IPS DF 4.7 (cell line): Measurements from ENCODE around the gene RPRML.

Source experiments
- DNase-seq: peaks from one replicate; pipeline ENCODE4 v3.0.0-alpha.2; 2013; ENCODE audit warnings: low spot score; ENCODE audit errors: extremely low read depth

Gene RPRML

DNA sequence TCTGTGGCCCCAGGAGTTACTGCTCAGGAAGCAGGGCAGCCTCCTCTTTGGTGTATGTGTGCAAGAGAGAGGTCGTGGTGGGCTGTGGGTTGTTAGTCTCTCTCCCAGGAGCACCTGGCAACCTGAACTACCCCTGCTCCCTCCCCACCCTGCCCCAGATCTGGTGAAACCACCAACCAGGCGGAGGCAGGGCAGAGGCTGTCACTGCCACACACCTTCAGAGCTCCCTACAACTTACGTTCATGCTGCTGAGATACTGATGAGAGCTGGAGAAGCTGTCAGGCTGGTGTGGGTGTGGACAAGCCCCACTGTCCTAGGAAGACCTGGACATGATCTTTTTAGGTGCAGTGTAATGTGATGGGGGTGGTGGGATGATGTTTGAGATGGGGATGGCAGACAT, 31.8 kb downstream of the RPRML start:
- no peak for DNase-seq

DNA sequence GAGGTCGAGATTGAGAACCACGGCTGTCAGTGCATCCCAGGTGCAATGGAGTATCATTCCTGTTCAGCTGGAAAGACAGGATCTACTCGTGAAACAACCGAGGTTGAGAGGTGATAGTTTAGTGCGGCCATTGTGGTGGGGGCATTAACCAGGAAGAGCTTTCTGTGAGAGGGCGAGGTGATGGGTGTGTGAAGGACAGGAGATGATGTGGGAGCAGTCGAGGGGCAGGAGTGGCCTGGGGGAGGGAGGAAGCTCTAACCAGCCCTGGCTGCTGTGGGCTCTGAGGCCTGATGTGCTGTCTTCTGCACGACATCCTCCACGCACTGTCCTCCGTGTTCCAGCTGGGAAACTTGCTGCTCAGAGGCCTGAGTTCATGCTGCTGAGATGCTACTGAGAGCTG, 34.1 kb downstream of the RPRML start:
- DNase-seq, result no peak

DNA sequence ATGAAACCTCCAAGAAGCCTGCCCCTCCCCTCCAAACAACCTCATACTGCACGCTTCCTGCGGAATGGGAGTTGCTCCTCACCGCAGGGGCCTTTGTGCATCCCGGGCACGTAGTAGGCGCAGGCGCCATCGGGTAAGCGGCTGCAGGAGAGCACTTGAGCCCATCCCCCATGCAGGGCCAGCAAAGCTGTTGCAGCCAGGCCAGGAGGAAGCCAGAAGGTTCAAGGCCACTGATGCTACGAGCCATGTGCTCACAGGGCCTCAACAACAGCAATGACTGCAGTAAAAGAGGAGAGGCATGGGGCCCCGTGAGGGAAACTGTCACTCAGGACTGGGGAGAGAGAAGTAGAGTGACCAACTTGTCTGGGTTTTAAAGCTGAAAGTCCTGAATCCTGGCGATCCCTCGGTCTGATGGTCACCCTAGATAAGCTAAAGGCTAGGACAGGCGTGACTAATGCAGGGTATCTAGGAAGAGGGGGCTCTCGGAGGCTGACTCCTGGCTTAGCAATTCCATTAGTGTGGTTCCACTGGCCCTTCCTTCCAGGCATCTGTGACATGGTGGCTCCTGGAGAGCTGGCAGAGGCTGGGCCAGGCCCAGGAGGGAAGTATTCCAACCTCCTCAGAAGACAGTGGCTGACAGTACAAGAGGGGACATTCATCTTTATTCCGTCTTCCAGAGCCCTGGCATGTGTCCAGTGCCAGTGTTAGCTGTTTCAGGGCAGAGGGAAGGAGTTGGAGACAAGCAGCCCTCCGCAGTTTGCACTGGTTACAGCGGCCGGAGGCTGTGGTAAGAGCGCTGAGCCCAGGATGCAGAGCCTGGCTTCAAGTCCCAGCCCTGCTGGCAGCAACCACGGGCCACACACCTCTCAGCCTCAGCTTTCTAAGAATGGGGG, 35.3 kb downstream of the RPRML start:
- no peak for DNase-seq

DNA sequence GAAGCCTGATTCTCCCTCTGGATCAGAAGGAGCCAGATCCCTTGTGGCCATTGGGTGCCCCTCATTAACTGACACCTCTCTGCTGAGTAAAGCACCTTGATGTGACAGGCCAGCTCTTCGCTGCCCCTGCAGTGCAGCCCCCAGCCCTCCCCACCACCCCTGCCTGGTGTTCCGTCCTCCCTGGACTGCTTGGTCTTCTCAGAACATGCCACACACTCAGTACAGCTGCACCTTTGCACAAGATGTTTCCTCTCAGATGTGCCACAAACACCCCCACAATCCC, 35.9 kb downstream of the RPRML start:
- no peak for DNase-seq

DNA sequence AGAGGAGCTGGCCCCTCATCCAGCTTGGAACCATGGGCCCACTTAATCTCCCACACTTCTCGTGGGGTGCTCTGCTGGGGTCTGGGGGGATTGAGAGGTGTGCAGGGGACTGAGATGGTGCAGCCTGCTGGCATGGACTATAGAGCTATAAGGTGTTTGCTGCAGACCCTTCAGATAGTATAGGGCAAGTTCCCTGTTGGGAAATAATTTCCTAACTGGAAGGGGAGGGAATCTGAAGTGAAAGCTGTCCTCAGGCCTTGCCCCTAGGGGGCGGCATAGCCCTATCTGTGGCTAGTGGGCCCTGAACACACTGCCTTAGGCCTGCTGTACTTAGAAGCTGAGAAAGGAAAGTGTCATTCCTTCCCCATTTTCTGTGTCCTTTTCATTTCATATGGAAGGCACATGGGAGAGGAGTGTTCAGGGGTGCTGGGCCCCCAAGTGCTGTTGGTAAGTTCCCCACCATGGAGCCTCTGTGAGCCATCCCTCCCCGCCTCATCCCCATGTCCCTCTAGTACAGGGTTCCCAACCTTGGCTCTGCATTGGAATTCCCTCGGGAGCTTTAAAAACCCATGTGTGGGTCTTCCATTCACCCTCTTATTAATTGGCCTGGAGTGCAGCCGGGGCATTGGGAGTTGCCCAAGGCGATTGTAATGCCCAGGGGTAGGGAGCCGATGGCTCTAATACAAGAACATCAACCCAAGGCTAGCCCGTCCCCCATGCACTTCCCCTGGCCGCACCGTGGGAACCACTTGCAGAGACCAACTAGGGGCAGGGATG, 36.4 kb downstream of the RPRML start:
- peak; percentile 66 for DNase-seq

DNA sequence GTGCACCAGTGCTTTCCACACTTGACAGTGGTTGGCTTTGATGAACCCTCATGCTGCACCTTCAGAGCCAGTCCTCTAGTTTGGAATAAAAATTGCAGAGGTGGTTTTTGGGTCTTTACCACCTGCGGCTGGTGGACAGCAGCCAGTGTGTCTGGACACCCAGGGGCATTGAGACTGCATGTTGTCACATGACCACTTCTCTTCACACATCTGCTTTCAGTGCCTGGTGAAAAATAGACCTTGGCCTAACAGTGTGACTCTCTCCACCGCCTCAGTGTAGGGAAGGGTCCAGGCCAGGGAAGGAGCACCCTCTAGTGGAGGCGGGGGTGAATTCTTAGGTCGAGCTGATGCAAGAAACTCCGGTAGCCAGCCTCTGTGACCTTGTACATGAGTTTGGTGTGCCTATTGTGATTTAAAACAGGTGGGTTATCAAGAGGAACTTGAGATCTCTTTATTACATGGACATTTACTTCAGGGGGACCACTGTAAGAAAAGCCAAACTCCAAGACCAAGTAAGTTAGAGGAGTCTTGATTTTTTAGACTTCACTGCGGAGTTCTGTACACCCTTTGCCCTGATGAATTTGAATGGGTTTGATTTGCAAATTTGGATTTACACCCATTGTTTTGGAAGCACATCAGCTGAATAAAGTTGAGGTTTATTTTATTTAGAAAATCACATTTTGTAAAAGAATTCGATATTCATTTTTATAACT, 38.2 kb downstream of the RPRML start:
- peak; percentile 64 for DNase-seq

DNA sequence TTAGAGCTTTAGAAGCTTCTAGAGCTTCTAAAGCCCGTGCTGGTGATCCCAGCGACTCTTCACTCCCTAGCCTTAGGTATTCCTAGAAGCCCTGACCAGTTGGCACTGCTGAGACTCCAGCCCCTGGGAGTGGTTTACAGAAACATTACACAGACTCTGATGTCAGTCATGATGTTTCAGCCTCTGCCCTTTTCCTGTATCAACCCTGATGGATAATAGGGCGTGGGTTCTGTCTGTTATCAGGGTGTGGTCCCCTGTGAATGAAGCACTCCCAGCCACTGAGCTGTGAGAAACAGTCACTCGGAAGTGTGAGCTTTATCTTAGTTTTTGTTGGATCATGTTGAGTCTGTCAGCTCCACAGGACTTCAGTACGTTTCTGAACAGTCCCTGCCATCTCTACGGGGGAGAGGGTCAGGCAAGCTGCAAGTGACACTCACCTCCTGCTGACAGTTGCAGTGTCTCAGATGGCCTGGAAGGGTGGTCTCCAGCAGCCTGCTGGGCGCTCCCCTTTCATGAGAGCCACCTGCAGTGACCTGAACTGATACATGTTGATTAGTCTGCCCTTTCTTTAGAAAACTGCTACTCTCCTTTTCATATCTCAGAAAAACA, 43.3 kb downstream of the RPRML start:
- DNase-seq, result no peak

DNA sequence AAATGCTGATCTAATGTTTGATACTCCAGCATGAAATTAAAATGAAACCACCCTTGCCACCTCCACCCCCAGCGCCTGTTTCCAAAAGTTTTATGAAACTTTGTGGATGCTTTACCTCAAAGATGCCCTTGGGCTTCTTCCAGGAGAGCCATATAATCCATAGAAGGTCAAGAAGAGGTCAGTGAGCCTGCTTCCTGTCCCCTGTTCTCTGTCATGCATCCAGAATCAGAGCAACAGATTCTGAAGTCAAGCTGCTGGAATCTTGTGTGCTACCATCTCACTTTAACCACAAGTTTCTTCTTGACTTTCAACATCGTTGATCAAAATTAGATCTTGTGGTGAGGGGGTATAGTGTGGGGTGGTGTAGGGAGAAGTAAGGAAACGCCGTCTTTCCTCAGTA, 47.5 kb downstream of the RPRML start:
- DNase-seq, result no peak

DNA sequence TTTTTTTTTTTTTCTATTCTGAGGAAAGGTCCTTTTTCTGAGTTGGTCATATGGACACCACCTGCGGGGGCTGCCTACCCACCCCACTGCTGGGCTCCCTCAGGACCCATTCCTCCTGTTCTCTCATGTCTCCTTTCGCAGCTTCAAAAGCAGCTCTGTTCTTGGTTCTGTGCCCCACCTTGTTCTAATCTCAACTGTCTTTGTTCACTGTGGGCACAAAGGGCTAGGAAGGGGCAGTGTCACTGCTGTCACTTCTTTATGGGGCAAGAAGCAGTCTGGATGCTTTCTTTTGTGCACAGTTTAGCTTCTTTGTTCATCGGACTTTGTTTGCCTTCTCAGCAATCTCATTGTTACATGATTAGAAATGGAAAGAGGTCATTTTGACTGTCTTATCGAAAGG, 49.0 kb downstream of the RPRML start:
- no peak for DNase-seq

DNA sequence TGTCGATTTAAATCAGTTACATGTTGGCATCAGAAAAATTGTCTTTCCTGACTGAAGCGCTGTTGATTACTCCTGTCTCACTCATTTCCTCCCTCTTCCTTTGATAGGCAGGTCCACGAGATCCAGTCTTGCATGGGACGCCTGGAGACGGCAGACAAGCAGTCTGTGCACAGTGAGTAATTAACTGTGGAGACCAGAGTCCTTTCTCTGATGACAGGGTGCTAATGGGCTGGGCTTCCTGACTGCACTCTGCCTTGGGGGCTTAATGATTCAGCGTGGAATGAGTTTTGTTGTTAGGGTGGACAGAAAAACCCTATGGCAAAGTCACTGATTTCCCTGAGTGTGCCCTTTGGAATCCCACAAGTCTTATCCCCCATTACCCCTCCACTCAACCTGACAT, 49.6 kb downstream of the RPRML start:
- no peak for DNase-seq

DNA sequence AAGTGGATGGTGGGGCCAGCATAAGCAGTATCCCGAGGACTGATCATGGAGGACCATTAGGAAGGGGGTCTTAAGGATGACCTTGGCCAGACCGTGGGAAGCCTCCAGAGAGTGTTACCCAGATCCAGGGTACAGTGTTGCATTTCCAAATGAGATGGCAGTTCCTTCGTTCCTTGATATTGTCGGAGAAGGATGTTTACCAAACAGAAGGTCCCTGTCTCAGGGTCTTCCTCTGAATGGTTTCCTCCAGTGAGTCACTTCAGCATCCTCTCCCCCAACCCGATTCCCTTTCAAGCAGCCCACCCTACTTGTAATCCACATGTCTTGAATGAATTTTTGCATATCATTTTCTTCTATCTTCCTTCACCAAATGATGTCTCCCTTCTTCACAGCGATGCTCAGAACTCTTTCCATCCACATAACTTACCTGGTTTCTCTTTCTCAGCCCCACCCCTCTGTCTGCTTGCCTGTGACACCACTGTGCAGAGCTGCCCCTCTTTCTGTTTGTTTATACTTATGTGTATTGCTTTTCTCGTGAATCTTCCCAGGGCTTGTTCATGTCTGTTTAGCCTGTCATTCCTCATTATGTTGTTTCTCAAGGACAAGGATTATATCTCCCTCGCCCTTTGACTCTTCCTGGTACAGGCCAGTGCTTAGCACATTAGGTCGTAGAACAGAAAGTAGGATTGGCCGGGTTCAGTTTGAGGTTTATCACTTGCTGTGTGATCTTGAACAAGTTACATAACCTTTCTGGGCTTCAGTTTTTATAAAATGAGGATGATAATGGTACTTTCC, 50.4 kb downstream of the RPRML start:
- no peak for DNase-seq
